PC-3 (cell line): ENCODE data around the gene AHNAK.

Experiments used
- EZH2 ChIP-seq: fragments of 300-600 bp; sonication (generic); IDR thresholded peaks from one replicate; pipeline ENCODE4 v1.6.1; 2017; ENCODE audit warnings: antibody characterized with exemption, mild to moderate bottlenecking, low read length; ENCODE audit not compliant: unreplicated experiment
- TF ChIP-seq, protein P1 (sequence below): fragments of 300-600 bp; sonication (generic); conservative IDR thresholded peaks from 2 replicates; pipeline ENCODE4 v1.5.1; 2017; ENCODE audit warnings: antibody characterized with exemption, low read depth, mild to moderate bottlenecking, low read length

DNA sequence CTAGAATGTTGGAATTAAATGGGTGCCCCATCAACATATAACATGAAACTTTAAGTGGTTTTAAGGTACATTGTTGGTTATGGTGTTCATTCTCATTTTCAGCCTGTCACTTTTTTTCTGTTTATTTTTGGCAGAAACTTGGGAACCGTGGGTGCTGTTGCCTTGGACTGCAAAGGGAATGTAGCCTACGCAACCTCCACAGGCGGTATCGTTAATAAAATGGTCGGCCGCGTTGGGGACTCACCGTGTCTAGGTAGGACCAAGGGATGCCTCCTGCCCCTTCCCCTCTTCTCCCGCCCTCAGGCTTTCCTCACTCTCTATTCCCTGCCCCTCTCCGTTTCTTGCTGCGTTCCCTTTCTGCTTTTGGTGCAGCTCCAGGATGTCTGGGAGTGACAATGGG lies 157.6 kb downstream of the AHNAK start:
- TF ChIP-seq, protein P1, sequence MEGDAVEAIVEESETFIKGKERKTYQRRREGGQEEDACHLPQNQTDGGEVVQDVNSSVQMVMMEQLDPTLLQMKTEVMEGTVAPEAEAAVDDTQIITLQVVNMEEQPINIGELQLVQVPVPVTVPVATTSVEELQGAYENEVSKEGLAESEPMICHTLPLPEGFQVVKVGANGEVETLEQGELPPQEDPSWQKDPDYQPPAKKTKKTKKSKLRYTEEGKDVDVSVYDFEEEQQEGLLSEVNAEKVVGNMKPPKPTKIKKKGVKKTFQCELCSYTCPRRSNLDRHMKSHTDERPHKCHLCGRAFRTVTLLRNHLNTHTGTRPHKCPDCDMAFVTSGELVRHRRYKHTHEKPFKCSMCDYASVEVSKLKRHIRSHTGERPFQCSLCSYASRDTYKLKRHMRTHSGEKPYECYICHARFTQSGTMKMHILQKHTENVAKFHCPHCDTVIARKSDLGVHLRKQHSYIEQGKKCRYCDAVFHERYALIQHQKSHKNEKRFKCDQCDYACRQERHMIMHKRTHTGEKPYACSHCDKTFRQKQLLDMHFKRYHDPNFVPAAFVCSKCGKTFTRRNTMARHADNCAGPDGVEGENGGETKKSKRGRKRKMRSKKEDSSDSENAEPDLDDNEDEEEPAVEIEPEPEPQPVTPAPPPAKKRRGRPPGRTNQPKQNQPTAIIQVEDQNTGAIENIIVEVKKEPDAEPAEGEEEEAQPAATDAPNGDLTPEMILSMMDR = no peak
- TF ChIP-seq EZH2 = no peak
